Left cardiac atrium (tissue), 4 donors: ENCODE results near the gene FBXO9. TPM values are rescaled to one million over a fixed set of nuclear protein-coding genes. Genes with fewer than 3 reads are reported as not detected.
A peak's percentile ranks its signal among the peaks of the same experiment; 100 is the strongest.

Experiments
- ATAC-seq, 2 donors: fragments of 200-7000 bp; cut with Tn5 transposase; one replicate each; pipeline ENCODE4 v1.9.1; 2020; ENCODE audit warnings: mild to moderate bottlenecking in 2 of 2, moderate library complexity in 2 of 2
- DNase-seq: peaks from one replicate; pipeline ENCODE4 v3.0.0-alpha.2; 2020
- intact Hi-C, 2 donors: fragments of 100-400 bp; cut with DNase I; formaldehyde crosslinking; loops; one replicate each; pipeline versions ENCODE4 v1.14.1 to v1.15.1; 2022 to 2023
- long read RNA-seq: library from polyadenylated mRNA; unstranded; transcript quantifications from one replicate; pipeline ENCODE4 v2.0.0, GENCODE V29; 2021
- total RNA-seq, 2 donors: library from RNA; stranded (reverse); fragmentation: NEBNext Ultra II Directional; extraction: Animal tissue kit (Norgen Biotek cat#: 25700); gene quantifications; one replicate each; pipeline ENCODE4 v1.2.1, GENCODE V29; 2021
- donor health status: DM: no; HTN: yes; CAD: no.
- donor health status: DM: no; HTN: yes; CAD: no; lungs with severe emphysema.
- donor health status: DM: yes; HTN: yes; CAD: no.
- donor health status: Dilated cardiomyopathy.

Gene FBXO9
- total RNA-seq: 10 to 100 TPM; 67.7 to 91.8 TPM
- long read RNA-seq, transcript FBXO9-202 (13 exons, 3,418 nt): major isoform, 5 of 17 reads
- long read RNA-seq, partial matches to known transcripts: 9 of 17 reads
- long read RNA-seq, other reads (novel, unspliced or antisense): 3 of 17 reads

DNA sequence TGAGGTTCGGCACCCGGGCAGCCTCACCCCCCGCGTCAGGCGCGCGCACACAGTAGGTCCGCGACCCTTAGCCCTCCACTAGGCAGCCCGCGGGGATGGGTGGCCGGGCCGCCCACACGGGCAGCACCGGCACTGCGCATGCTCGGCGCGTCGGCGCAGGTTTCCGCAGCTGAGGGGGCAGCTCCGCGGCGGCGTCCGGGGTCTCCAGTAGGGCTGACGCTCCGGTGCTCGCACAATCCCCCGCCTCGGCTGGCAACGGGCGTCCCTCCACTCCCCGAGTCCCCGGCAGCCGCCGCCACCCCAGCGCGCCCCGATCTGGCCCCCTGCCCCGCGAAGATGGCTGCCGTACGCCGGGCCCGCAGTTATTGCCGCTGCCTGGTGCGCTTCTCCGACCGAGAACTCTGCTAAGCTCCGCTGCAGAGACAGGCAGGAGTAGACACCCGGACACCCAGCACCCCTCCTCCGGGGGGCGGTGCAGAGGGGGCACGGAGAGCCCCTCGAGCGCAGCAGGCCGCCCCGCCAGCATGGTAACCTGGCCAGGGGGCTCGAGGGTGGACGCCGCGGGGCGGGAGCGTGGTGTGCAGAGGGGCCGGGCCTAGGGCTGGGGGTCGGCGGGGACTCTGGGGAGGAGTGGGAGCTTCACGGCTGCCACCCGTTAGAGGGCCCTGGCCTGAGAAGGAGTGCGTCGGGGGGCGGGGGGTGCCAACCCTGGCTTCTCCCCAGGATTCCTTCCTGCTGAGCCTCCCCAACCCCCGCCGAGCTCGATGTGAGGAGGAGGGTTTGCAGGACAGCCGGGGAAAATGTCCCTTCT is at the start of gene FBXO9:
TSS of gene FBXO9 (plus strand) at position 139 of the 811 bp plus-strand sequence. CDS start at position 525, 386 bp downstream.
- intact Hi-C loops: no loop called here
- peak; percentile 78 for DNase-seq
- peak; percentile 76 to 83 for ATAC-seq

DNA sequence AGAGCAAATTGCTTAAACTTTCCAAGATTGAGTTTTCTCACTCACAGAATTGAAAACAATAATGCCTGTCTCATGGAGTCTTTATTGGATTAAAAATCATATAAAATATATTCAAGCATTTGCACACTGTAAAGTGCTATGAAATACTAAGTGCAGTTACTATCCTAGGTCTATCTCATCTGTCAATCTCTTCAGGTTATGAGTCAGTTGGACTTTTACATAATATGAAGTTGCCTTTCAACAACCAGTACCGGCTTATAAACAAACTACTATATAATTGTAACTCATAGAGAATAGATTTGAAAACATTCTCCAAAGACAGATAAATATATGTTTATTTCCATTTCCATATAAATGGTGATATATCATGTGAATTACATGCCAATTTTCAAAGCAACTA is 49.7 kb upstream of the FBXO9 start:
- no peak for DNase-seq
- intact Hi-C loops: no loop called here
- ATAC-seq: no peak

DNA sequence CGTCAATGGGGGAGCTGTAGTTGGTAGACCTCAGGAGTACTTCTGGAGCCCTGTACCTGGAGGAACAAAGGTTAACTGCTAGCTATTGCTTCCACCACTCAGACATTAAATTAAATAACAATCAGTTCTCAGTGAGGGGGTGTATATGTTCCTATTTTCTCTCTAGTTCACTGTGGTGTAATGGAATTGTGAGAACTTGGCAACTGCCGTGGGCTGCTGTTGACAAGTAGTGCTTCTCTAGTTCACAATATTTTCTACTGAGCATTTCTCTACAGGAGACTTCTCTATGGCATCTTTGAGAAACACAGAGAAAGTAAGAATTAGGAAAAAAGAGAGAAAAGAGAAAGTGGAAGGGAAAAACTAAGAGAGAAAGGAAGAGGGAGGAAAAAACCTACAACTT is 46.8 kb upstream of the FBXO9 start:
- intact Hi-C loops: no loop called here
- DNase-seq (no peak), ATAC-seq (no peak)

DNA sequence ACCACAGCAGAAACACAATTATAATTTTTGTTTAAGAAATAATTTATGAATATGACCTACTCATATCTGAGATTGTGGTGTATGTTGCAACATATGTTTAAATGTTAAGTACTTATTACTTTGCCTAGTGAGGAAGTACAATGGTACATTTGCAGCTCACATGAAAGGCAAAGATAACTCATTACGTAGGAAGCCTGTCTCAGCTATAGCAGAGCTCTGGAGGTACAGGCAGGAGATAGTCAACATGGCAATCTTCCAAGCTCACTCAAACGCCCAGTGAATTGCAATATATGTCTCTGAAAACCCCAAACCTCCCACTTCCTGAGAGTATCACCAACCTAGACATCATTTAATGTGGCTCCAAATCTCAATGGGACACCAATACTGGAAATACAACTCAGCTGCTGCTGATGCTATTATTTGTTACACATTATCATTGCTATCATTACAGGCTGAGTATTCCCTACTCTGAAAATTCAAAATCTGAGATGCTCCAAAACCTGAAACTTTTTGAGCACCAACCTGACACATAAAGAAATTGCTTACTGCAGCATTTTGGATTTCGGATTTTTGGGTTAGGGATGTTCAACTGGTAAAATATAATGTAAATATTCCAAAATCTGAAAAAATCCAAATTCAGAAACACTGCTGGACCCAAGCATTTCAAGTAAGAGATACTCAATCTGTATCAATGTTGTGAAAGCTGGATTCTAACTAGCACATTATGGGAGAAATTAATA is 45.0 kb upstream of the FBXO9 start:
- DNase-seq: no peak
- intact Hi-C loops: no loop called here
- no peak for ATAC-seq

DNA sequence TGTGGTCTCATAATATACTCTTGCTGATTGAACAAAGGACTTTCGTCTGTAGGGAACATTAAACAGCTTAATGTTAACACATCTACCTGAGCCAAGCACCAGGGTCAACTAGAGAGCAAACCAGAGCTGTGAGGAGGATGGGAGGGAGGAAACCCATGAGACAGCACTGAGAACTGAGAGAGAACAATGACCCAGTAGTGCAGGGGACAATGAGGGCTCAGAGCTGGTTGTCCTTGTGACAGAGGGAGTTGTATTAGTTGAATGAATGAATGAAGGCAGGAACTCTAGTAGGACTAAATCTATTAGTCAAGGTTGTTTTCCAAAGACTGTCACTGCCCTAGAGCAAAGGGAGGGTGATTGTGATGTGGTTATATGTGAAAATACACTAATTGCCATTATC is 41.9 kb upstream of the FBXO9 start:
- intact Hi-C loops: no loop called here
- no peak for DNase-seq
- no peak for ATAC-seq

DNA sequence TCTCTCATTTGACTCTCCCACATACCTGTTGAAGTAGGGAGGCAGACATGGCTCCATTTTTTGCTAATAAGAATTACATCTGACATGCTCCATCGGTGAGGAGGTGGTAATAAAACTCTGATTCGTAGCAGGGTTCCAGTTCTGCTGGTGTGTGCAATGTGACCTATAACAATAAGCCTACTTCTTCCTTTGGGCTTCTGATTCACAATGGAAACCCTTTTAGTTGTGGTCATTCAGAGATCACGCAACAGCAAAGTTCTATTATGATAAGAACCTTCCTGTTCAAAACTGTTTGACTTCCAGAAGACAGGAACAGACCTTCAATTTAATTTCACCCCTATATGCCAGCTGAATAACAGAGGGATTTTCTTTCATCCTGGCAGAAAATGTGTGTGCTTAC is 38.7 kb upstream of the FBXO9 start:
- no peak for ATAC-seq
- DNase-seq: no peak
- intact Hi-C loops: no loop called here

DNA sequence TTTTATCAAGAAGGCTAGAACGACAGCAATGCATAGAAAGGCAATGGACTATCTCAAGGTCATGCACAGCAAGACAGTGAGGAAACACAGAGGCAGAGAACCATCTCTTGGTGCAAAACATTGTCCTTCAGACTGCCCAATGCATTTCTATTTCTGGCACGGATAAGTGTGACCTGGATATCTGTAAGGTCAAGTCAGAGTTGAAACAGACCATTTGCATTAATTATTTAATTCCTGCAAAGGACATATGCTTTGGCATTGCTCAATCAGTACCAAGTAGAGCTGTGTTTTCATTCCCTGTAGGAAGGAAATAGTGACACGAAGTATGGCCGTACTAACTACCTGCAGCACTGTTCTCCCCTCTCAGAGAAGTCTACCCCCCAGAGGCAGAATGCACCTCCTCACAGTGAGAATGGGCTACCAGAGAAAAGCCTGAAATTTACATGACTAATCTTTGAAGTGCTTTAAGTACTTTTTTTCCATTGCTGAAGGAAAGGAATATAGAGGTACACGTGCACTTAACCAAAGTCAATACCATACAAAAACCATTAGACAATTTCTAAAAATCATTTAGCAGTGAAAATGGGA is 38.0 kb upstream of the FBXO9 start:
- intact Hi-C loops: no loop called here
- ATAC-seq: no peak
- DNase-seq: no peak

DNA sequence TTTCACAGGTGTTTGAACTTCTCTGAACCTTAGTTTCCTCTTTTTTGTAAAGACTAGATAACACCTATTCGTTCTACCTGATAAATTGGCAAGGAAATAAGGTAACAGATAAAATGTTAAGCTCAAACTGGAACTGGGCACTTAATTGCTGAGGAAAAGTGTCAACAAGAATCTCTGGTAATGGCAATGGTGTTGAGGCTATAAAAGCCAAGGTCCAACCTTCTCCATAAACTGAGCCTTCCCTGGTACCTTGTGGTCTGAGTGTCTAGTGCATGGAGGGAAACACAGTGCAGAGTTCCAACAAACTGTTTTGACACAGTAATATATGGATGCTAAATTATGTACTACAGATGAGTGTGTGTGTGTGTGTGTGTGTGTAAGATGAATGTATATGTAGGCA is 36.7 kb upstream of the FBXO9 start:
- intact Hi-C loops: no loop called here

DNA sequence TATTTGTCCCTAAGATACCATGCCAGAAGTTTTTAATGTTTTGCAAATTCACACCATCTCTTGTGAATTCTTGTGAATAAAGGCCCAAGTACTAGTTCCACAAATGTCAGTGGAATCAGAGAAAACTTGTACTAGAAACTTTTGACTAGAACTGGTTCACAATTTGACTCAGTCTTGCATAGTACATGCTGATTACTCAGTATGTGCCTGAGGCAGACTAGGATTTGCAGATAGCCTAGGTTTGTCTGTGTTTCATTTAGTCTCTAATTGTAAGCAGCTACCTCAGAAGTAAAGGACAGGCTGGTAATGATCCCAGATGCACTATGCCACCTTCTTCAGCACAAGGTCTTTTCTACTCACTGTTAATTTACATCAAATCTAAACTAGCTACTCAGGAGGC is 35.9 kb upstream of the FBXO9 start:
- intact Hi-C loops: no loop called here
- no peak for ATAC-seq
- DNase-seq: no peak

More for the DNA sequence above, 36.7 kb upstream of the FBXO9 start:
- ATAC-seq (no peak), DNase-seq (no peak)

DNA sequence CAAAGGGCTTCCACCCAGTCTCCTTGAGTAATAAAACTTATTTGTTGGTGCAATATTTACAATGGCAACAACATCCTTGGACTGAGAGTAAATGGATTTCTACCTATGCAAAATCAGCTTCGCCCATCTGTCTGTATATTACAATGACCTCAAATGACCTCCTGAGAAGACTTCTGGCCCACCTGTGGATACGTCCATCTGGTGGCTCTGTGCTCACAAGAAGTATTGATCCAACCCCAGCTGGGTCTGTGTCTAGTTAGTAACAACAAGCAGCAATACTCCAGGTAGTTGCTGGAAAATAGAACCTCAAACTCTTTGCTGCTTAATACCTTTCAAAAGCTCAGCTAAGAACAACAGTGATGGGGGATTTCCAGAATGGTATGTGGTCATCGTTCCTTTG is 35.4 kb upstream of the FBXO9 start:
- ATAC-seq: no peak
- intact Hi-C loops: no loop called here
- no peak for DNase-seq

DNA sequence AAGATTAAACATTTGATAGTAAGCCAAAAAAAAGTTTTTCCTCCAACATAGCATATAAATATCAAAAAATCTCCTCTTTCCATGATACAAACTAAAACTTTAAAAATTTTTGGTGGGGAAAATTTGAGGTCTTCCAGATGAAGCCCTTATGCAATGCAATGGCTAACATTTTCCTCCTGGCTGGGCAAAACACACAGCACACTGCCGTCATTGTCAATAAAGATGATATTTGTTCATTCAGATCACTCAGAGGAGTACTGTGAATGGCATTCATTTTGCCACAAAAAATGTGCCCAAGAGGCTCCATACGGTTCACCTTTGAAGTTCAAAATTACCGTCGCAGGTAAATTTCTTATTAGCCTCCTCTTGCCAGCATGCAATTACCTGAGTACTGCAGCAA is 33.9 kb upstream of the FBXO9 start:
- intact Hi-C loops: no loop called here
- ATAC-seq: no peak
- DNase-seq: no peak

DNA sequence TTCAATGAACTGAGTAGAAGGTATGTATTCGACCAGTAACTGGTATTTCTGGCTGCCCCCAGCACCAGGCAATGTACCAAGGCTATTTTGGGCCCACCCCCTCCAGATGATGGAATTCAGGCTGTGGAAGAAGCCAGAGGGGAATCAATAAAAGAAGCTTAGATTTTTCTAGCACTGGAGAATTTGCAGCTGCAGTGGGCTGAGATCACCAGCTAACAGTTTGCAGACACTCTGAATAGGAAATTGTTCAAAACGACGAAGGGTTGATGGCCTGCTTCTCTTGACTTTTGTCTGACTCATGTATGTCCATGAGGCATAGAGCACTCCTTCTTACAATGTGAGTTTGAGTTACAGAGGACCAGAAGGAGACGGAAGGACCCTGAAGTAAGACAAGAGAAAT is 32.4 kb upstream of the FBXO9 start:
- ATAC-seq: peak in 1 of 2 donors; percentile 64

DNA sequence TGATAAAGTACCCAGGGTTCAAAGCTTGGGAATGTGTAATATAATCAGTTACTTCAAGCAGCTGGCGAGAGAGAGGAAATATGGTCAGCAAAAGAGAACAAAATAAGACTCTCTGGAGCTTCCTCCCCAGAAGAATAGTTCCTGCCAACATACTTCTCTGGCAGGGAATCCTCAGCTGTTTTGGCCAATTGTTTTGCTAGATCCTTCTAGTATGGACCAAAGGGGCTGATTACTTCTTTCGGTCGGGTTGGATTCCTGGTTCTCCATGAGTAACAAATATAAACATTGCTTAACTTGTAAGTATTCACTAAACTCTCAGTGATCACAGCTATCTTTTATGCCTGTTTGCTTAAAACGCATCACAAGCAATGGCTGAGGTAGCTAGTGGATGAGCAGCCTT is 31.4 kb upstream of the FBXO9 start:
- intact Hi-C loops: no loop called here
- peak; percentile 66 to 72 for ATAC-seq
- no peak for DNase-seq

More for the DNA sequence above, 32.4 kb upstream of the FBXO9 start:
- DNase-seq: no peak
- intact Hi-C loops: no loop called here

DNA sequence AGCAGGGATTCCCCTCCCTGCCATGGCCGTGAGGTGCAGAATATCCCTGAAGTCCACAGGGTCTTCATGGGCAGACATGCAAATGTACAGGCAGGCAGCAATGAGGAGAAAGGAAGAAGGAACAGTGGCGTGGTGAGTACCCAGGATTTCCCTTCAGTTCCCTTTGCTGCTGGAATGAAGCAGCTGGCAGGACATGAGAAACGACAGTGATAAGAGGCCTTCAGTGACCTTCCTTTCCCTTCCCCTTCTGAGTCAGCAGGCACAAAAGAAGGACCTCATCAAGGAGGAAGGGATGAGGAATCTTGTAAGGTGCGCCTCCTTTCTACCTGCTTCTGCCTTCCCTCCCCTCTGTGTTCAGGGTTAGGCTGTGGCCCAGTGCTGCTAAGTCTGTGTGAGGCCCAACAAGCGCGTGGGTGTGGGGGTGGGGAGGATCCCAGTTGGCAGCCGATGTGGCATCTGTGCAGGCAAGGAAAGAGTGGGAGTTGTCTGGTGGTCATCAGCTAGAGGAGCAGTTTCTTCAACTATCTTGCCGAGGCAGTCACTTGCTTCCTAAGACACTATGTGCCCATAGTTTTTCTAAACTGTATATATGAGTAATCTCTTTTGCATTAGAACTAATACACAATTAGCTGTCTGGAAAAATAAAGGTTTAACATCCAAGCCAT is 29.5 kb upstream of the FBXO9 start:
- intact Hi-C loops: no loop called here
- ATAC-seq: peak; percentile 19 to 56
- DNase-seq: no peak

DNA sequence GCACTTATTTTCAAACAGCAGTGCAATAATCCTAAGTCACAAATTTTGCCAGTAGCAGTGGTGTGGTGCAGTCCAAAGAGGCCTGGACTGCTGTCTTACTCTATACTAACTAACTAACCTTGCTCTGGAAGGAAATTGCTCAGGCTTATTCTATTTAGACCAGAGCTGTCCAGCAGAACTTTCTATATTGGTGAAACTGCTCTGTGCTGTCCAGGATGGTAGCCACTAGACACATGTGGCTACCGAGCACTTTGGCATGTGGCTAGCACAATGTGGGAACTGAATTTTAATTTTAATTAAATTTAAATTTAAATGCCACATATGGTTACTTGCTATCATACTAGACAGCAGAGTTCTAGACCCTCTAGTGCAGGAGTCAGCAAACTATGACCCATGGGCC is 27.1 kb upstream of the FBXO9 start:
- no peak for DNase-seq
- intact Hi-C loops: no loop called here
- ATAC-seq: no peak

DNA sequence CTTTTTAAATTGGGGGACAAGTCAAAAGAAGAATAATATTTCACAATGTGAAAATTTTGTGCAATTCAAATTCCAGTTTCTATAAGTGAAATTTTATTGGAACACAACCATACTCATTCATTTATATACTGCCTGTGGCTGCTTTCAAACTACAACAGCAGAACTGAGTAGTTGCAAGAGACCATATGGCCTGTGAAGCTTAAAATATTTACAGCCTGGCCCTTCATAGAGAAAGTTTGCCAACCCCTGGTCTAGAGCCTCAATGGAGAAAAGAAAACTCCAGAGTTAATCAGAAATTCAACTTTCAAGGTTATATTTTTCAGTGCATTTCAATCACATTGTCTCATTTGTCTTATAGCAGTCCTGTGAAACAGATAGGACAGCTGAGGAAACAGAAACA is 26.6 kb upstream of the FBXO9 start:
- intact Hi-C loops: no loop called here
- ATAC-seq: no peak
- no peak for DNase-seq

DNA sequence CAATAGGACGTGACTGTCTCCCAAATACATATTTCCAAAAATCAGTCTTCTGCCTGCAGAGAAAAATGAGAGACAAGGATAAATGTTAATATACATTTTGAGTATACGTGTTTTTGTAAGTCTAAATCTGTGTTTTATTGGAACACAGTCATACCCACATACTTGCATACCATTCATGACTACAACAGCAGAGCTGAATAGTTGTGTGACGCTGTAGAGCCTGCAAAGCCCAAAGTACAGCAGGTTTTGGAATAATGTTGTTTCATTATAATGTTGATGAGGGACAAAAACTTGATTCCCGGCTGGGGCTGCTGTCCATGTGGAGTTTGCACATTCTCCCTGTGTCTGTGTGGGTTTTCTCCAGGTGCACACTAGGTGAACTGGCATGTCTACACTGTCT is 23.8 kb upstream of the FBXO9 start:
- intact Hi-C loops: loop anchor here in 1 of 2 donors (5.0 kb wide), 1 partner anchor 44 kb away; the partner anchor contains the start of gene GSTA4
- DNase-seq: no peak
- ATAC-seq: no peak

DNA sequence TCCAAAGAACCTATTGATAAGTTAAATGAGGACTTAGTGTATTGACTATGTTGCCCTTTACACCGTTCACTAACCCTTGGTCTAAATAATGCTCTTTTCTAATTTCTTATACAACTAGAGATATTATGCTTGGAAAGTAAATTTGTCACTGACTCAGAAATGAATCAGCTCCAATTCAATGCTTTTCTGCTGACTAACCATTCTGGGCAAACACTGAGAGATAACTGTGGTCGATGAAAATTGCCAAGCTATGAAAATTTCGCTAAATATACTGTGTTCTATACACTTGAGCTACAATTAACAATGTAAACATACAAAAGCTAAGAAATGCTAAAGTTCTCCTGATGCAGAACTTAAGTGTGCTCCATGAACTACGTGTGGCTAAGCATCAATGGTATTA is 23.1 kb upstream of the FBXO9 start:
- peak; percentile 38 to 68 for ATAC-seq
- intact Hi-C loops: loop anchor here in 1 of 2 donors (5.0 kb wide), 1 partner anchor 45 kb away; the partner anchor contains the start of gene GSTA4

DNA sequence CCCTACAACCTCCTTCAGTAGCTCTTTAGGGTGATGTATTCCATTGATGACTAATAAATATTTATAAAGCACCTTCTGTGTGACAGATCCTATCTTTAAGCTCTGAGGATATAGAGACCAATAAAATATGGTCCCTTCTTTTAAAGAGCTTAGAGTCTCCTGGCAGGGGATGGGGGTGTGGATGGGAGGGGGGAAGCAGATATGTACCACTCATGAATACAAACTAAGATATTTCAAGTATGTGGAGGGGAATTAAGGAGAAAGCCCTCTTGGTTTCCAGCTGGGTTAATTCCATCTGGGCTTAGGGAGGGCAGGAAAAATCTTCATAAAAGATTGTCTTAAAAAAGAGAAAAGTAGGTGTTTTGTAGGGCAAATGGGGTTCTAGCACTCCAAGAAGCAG is 21.6 kb upstream of the FBXO9 start:
- no peak for DNase-seq
- intact Hi-C loops: loop anchor here in 1 of 2 donors (5.0 kb wide), 1 partner anchor 46 kb away; the partner anchor contains the start of gene GSTA4
- no peak for ATAC-seq

More for the DNA sequence above, 23.1 kb upstream of the FBXO9 start:
- no peak for DNase-seq
